Stimulated activated CD4-positive, alpha-beta T cell treated with anti-CD3 and anti-CD28 coated beads, Interleukin-1b, Interleukin-23, amount 100 ng/mL, for 24 hours (primary cell): ENCODE results near the gene TRPV5.

Experiments
- DNase-seq, 4 experiments: peaks; one replicate each; pipeline ENCODE4 v3.0.0-alpha.2; 2020; ENCODE audit warnings: low read depth in 4 of 4, low spot score in 1 of 4

Gene TRPV5

GRCh38 chr7:142871260-142872105 lies 62.1 kb downstream of the TRPV5 start:
- no peak for DNase-seq

- no peak for DNase-seq
Observed at GRCh38 chr7:142870566-142871259, 62.8 kb downstream of the TRPV5 start.

GRCh38 chr7:142870147-142870559 lies 63.4 kb downstream of the TRPV5 start:
- no peak for DNase-seq

- no peak for DNase-seq
Observed at GRCh38 chr7:142869434-142869833, 64.1 kb downstream of the TRPV5 start.

GRCh38 chr7:142868986-142869415 lies 64.5 kb downstream of the TRPV5 start:
- DNase-seq: no peak

- DNase-seq: no peak
Observed at GRCh38 chr7:142868188-142868985, 65.2 kb downstream of the TRPV5 start.

- no peak for DNase-seq
Observed at GRCh38 chr7:142867398-142868187, 66.0 kb downstream of the TRPV5 start.

GRCh38 chr7:142867097-142867378 lies 66.5 kb downstream of the TRPV5 start:
- DNase-seq: no peak

- DNase-seq: no peak
Observed at GRCh38 chr7:142866361-142867096, 67.0 kb downstream of the TRPV5 start.

GRCh38 chr7:142865766-142866165 lies 67.8 kb downstream of the TRPV5 start:
- DNase-seq: no peak

- no peak for DNase-seq
Observed at GRCh38 chr7:142864980-142865747, 68.4 kb downstream of the TRPV5 start.

GRCh38 chr7:142863891-142864685 lies 69.5 kb downstream of the TRPV5 start:
- no peak for DNase-seq

GRCh38 chr7:142862786-142863400 lies 70.7 kb downstream of the TRPV5 start:
- DNase-seq: no peak

- no peak for DNase-seq
Observed at GRCh38 chr7:142862351-142862750, 71.2 kb downstream of the TRPV5 start.

GRCh38 chr7:142860968-142861367 lies 72.6 kb downstream of the TRPV5 start:
- DNase-seq: no peak

- no peak for DNase-seq
Observed at GRCh38 chr7:142859829-142860228, 73.7 kb downstream of the TRPV5 start.

- no peak for DNase-seq
Observed at GRCh38 chr7:142859411-142859810, 74.1 kb downstream of the TRPV5 start.
